T-helper 2 cell treated with Interferon-gamma antibody and Interleukin-4, amounts not matched to agents 100 ng/mL and 5 ng/mL, for 36 hours (primary cell): ENCODE results near the gene LNP1. TPM values are rescaled to one million over a fixed set of nuclear protein-coding genes. Genes with fewer than 3 reads are reported as not detected.
"Not testable (repeated sequence)": the region's sequence is repeated elsewhere in the genome, so short reads cannot be mapped to it uniquely, and the experiment has no call there.

Source experiments
- intact Hi-C: fragments of 100-400 bp; cut with micrococcal nuclease; formaldehyde crosslinking; loops from one replicate; pipeline ENCODE4 v1.15.1; 2023
- total RNA-seq: library from RNA; stranded (reverse); gene quantifications from 2 replicates; pipeline ENCODE4 v1.2.3, GENCODE V29; 2022

The LNP1 gene, protein sequence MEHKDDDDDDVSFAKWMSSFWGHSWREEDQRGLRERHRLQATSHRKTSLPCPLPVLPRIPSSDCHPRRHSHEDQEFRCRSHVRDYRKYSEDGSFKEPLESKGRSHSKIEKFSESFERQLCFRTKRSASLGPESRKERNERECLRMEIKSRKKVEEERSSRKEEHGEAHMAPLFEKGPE
- 1.4 and 1.8 TPM in 2 replicates for total RNA-seq

DNA sequence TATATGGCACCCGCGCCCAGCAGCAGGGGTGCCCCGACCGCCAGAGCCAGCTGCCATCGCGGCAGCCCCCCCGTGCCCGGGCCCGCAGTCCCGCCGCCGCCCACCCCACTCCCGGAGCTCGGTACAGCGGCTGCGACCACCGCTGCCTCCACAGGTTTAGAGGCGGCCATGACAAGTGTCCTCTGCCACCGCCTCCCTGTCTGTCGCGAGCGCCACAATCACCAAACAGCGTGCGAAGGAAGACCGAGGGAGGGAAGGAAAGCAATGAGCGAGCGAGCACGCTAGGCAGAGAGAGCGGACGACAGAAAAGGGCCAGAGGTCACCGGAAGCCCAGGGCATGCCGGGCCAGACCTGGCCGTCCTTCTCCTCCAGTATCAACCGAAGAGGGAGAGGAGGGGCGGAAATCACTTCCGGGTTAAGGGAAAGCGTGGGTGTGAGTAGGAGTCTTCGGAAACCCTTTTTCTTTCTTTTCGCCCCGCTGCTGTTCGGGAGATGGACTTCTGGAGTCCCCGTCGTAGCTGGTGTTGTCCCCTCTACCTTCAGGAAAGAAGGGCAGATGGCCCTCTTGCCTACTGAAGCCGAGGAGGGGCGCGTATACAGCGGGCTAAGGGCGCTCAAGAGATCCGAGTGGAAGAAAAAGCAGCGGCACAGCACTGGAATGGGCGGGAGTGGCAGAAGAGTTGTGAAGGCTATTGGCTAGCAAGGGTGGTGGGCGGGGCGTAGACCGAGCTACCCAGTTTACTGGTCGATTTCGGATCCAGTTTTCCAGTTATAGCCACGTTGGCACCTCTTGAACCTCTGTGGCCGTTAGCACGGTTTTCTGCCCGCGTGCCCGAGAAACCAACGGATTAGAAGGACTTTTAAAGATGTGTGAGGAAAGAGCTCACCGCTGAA lies at the start of gene LNP1, which contains the start of gene TOMM70:
Gene LNP1 (plus strand): TSS at position 760 of the 894 bp plus-strand sequence. CDS start 28,191 bp downstream, outside the sequence.
Gene TOMM70 (minus strand): TSS at position 310 of the 894 bp plus-strand sequence. CDS start 140 bp downstream, at position 170.
- intact Hi-C loops, result loop anchor here (1.0 to 10.0 kb wide), 17 partner anchors 67 to 1844 kb away; partner anchors contain the start of genes CMSS1, DCBLD2, NFKBIZ and NIT2

DNA sequence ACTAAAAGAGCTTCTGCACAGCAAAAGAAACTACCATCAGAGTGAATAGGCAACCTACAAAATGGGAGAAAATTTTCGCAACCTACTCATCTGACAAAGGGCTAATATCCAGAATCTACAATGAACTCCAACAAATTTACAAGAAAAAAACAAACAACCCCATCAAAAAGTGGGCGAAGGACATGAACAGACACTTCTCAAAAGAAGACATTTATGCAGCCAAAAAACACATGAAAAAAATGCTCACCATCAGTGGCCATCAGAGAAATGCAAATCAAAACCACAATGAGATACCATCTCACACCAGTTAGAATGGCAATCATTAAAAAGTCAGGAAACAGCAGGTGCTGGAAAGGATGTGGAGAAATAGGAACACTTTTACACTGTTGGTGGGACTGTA lies 49.6 kb upstream of the LNP1 start:
- intact Hi-C loops, result not testable (repeated sequence)

DNA sequence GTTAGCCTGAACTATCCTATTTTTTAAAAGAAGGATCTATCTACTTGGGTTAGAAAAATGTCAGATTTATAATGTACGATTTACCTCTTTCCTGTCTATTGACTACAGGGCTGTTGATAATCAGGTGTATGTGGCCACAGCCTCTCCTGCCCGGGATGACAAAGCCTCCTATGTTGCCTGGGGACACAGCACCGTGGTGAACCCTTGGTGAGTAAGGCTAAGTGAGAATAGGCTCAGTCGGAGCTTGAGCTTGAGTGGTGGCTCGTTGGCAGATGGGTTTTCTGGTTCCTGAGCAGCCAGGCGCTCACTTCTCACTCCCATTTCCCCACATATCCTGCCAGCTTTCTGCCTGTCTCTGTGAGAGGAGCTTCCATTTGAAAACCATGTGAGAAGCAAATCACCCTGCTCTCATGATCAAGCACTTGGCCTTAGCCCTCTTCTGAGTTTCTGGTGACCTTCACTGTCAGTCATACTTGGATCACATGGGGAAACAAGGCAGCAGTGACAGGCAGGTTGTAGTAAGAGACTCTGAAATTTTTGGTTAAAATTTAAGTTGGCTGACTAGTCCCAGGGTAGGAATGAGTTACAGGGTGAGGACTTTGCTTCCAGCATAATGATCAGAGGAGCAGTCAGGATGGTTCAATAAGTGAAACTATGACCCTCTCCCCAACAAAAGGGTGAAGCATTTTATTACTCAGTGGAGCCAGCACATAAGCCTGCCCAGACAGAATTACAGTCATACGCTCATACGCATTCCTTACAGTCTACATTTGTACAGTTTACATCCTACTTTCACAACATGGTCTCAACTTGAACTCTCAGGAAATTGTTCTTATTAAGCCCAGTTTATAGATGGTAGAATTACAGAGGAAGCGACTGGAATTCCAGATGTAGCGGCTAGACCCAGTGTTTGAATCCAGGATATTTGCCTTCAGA lies 48.8 kb upstream of the LNP1 start:
- intact Hi-C loops, result no loop called here

- intact Hi-C loops, result no loop called here
Observed at GRCh38 chr3:100354850-100355249, 46.5 kb upstream of the LNP1 start.

- intact Hi-C loops, result no loop called here
Observed at GRCh38 chr3:100358413-100358812, 42.9 kb upstream of the LNP1 start.

- intact Hi-C loops, result no loop called here
Observed at GRCh38 chr3:100359035-100359434, 42.3 kb upstream of the LNP1 start.

GRCh38 chr3:100360757-100361496 lies 40.4 kb upstream of the LNP1 start:
- intact Hi-C loops, result no loop called here

GRCh38 chr3:100361897-100362296 lies 39.4 kb upstream of the LNP1 start:
- intact Hi-C loops, result no loop called here

- intact Hi-C loops, result no loop called here
Observed at GRCh38 chr3:100364421-100364820, 36.9 kb upstream of the LNP1 start.

- intact Hi-C loops, result no loop called here
Observed at GRCh38 chr3:100366424-100366823, 34.9 kb upstream of the LNP1 start.

DNA sequence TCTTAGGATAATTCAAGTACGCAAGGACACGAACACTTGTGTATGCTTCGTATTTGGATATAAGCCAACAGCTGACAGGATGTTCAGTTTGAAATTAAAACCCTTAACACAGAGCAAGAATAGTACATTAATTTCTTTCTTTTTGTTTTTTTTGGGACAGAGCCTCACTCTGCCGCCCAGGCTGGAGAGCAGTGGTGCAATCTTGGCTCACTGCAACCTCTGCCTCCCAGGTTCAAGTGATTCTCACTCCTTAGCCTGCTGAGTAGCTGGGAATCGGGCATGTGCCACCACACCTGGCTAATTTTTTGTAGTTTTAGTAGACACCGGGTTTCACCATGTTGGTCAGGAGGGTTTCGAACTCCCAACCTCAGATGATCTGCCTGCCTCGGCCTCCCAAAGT lies 32.9 kb upstream of the LNP1 start:
- intact Hi-C loops, result no loop called here

DNA sequence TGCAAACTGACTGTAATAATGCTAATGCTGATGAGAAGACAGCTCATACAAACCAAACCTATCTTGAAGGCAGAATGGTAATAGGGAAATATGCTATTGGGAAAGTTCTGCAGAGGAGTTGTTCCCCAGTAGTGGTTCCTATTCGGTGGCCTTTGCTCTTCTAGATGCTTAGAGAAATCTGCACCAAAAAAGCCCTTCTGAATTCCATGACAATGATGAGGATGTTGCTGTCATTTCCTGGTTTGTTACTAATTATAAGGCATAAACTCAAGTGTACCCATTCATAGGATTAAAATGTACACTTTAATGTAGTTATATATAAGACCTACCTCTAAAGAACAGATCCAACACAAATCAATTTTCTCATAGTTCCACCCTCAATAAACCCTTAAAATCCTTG lies 30.6 kb upstream of the LNP1 start:
- intact Hi-C loops, result no loop called here

- intact Hi-C loops, result no loop called here
Observed at GRCh38 chr3:100374521-100374920, 26.8 kb upstream of the LNP1 start.

DNA sequence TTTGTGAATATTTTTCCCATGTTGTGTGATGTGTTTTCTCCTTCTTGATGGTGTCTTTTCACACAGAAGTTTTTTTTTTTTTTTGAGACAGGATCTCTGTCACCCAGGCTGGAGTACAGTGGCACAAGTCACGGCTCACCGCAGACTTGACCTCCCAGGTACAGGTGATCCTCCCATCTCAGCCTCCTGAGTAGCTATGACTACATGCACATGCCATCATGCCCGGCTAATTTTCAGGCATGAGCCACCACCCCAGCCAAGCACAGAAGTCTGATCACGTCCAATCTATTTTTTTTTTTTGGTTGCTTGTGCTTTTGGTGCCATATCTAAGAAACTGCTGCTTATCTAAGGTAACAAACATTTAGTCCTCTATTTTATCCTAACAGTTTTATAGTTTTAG lies 25.0 kb upstream of the LNP1 start:
- intact Hi-C loops, result no loop called here

- intact Hi-C loops, result no loop called here
Observed at GRCh38 chr3:100384733-100385525, 16.4 kb upstream of the LNP1 start.

- intact Hi-C loops, result no loop called here
Observed at GRCh38 chr3:100386437-100387074, 14.8 kb upstream of the LNP1 start.

- intact Hi-C loops, result no loop called here
Observed at GRCh38 chr3:100389025-100389424, 12.3 kb upstream of the LNP1 start.

GRCh38 chr3:100395679-100396431 lies 5.5 kb upstream of the LNP1 start:
- intact Hi-C loops, result no loop called here

DNA sequence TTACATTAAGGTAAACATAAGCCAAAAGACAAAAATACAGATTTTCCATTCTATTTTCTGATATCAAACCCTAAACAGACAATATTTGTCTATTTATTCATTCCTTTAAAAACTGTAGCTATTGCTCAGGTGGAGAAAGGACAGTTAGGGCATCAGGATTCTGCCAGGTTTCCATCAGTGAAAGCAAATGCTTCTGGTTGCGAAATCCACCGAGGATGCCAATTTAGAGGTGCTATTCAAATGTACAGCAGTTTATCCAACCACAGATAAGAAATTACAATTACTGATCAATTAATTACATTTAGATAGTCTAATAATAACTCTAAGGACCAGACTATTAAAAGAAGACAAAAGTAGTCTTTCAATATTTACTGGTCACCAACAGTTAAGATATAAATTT lies 4.4 kb upstream of the LNP1 start:
- intact Hi-C loops, result no loop called here
